LoVo (cell line): ENCODE measurements around the gene CLMN.
"Not testable (repeated sequence)": the region's sequence is repeated elsewhere in the genome, so short reads cannot be mapped to it uniquely, and the experiment has no call there.

ENCODE experiments used
- DNase-seq: peaks from one replicate; pipeline ENCODE4 v3.0.0-alpha.2; 2016; ENCODE audit warnings: low spot score

The CLMN gene

DNA sequence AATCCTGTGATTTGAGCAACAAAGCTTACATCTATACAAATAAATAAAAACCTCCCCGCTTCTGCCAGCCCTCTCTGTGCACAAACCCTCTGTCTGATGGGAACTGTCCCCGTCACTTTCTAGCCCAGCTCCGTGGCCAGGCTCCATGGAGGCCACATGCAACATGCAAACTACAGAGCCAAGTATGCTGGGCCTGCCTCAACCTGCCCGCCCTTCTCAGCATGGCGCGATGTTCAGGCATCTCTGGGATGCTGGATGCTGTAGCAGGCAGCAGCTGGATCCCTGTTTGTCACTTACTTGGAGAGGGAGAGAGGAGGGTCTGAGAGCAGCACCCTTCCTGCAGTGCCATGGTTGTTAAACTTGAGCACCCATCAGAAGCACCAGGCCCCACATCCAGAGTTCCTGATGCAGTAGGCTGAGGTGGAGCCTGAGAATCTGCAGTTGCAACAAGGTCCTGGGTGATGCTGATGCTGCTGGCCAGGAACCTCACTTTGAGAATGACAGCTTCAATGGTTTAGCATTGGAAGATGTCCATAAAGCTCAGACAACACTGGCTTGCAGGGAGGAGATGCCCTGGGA lies 32.4 kb downstream of the CLMN start:
- DNase-seq = no peak

DNA sequence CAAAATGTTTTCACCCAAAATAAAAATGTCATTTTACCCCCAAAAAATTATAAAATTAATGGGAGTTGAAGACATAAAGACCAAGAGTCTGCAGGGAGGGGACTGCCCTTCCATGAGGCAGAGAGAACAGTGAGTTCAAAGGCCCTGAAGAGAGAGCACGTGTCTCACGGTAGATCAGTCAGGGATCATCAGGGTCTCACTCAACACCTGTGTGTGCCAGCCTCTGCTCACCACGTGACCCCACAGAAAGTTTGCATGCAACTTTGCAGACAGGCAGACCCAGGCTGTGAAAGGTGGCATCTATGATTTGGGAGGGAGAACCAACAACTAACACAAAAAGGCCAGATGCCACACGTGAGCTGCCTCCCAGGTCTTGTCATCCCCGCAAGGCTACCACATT lies 33.1 kb downstream of the CLMN start:
- no peak for DNase-seq

DNA sequence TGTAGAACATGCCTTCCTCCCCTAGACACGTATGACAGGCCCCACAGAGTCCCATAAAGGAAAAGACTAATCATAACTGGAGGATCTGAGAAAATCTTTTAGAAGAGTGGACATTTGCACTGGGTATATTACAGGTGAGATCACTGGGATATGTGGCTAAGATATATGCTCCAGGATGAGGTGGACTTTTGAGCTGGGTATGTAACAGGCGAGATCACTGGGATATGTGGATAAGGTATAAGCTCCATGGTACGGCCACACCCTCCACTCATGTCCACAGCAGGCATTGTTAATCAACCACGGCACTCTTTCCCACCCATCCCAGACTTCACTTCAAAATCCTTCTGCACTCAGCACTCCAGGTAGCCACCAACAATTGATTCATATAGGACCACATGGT lies 34.1 kb downstream of the CLMN start:
- no peak for DNase-seq

DNA sequence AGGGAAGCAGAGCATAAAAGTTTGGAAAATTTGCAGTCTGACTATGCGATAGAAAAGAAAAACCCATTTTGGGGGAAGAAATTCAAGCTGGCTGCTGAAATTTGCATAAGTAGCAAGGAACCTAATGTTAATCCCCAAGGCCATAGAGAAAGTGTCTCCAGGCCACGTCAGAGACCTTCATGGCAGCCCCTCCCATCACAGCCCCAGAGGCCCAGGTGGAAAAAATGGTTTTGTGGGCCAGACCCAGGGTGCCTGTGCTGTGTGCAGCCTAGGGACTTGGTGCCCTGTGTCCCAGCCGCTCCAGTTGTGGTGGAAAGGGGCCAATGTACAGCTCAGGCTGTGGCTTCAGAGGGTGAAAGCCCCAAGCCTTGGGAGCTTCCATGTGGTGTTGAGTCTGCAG lies 35.9 kb downstream of the CLMN start:
- not testable (repeated sequence) for DNase-seq

DNA sequence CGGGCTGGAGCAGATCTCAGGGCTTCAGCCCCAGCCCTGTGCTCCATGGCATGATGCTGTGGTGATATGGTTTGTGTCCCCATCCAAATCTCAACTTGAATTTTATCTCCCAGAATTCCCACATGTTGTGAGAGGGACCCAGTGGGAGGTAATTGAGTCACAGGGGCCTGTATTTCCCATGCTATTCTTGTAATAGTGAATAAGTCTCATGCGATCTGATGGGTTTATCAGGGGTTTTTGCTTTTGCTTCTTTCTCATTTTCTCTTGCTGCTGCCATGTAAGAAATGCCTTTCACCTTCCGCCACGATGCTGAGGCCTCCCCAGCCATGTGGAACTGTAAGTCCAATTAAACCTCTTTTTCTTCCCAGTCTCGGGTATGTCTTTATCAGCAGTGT lies 36.7 kb downstream of the CLMN start:
- not testable (repeated sequence) for DNase-seq

DNA sequence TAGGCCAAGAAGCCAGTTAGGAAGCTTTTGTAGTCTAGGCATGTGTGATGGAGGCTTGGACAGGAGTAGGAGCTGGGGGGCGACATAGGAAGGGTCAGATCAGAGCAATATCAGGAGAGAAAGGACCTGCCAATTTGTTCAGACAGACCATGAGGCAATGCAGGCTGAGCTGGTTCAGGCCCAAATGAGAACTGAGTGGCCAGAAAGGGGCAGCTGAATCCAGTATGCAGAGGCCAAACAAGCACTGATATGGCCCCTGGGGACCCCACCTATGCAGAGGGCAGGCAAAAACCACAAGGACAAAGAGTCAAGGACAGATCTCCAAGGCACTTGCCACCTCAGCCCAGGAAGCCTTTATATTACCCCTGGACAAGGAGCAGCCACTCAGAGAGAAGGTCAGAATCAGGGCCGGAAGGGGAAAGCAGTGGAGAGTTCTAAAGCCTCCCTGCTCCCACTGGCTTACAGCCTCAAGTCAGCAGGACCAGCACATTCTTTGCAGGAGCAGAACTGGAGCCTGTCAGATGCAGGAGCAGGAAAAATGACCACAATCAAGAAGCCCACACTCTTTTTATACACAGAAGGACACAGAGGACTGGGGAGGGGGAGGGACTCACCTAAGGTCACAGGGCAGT lies 37.2 kb downstream of the CLMN start:
- no peak for DNase-seq

DNA sequence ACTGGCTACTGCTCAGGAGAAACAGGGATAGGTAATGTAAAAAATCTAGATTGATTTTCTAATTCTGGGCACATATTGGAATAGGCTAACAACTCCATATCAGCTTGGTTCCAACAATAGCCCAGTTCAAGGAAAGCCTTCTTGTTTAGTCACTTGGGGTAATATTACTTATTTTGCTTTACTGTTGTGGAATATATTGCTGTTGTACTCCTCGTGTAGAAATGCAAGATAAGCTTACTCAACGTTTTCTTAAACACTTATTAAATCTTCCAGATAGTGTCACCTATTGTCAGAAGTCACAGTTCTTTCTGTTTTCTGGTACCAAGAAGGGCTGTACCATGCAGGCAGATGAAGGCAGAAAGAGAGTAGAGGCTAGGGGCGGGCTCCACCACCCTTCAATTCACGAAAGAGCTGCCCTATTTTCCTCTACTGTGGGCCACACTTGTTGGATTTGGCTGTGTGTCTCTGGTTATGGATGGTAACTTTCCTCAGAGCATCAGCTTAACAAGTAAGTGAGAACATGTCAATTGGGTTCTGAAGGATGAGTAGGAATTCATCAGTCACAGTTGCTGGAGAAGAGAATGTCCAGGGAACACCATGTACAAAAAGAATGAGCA lies 38.0 kb downstream of the CLMN start:
- DNase-seq = no peak

DNA sequence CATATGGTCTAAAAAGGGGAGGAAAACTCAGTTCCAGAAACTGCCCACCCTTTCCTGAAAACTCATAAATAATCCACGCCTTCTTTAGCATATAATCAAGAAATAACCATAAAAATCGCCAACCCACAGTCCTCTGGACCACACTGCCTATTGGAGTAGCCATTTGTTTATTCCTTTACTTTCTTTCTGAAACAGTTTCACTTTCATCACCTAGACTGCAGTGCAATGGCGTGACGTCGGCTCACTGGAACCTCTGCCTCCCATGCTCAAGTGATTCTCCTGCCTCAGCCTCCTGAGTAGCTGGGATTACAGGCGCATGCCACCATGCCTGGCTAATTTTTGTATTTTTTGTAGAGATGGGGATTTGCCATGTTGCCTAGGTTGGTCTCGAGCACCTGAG lies 44.2 kb downstream of the CLMN start:
- DNase-seq = no peak

DNA sequence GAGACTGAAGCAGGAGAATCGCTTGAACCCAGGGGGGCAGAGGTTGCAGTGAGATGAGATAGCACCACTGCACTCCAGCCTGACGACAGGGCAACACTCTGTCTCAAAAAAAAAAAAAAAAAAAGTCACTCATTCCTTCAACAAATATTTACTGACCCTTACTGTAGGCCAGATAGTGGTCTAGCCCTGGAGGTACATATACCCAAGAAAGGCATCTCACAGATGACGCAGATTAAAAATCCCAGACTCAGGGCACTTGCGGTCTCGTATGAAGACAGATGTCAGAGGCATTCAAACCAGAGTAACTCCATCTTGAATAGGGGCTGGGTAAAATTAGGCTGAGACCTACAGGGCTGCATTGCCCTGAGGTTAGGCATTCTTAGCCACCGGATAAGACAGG lies 44.8 kb downstream of the CLMN start:
- DNase-seq = no peak

DNA sequence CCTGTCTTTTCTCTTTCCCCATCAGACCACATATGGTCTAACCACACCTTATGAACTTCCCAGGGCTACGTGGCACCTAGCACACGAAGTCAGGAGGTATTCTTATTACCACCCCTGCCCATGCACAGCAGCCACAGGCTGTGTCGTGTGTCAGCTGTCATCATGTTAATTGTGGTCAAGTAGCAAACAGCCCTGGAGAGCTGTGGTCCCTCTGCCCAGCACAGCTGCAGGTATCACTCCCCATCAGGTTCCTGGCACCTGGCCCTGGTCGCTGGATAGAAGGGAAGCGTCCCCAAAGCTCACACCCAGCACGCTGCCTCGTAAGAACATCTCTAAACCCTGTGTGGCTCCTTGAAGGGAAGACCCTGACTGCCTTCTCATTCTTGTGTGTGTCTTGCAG lies 45.4 kb downstream of the CLMN start:
- no peak for DNase-seq

DNA sequence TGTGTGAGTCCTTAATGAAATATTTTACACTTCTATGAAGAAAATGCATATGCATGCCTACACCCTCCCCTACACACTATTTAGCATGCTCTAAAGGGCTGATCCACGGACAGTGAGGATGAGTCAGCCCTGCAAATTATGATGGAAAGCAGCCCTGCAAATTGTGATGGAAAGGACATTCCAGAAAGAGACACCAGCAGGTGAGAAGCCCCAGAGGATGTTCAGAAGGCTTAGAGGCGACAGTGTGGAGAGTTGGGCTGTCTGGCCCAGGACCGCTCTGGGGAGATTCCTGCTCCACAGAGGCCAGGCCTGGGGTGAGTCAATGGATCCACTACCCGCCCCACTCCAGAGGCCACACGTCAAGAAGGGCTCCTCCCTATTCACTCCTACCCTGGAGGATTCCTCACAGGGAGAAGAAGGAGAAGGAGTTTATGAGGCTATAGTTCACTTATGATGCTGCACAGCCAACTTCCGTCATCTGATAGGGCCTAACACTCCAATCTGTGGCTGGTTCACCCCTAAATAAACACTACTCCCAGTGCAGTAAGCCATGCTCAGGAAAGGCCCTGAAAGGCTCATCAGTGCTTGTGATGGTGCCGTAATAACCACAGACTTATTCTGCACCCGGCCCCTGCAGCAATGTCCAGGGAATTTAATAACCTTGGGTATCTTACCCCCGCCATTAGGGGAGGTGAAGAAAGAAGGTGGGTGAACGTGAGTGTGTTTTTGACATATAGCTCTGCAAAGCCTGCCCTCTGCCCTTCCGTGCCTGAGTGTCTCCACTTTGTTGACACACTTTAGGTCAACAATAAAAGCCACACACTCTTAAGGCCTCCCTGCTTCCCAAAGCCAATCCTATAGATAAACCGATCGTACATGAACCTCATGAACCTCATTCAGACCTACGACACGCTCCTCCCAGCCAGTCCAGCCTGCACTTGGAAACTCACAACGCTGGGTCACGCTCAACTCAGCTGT lies 46.4 kb downstream of the CLMN start:
- DNase-seq = peak; percentile 2

DNA sequence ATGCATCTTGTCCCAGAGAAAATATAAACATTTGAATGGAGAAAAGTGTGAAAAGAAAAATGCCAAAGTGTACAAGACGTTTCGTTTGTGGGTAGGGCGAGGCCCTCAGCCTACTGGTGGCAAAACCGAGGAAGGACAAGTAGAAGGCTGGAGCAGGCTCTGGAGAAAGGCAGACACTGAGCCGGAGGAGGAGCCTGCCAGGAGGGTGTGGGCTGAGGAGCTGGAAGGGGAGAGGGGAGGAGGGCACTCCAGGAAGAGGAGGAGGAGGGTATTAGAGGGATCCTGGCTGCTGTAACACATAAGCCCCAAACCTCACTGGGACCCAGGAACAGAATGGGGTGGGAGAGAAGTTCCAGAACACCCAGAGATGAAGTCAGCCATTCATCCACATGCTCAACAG lies 47.7 kb downstream of the CLMN start:
- DNase-seq = no peak

DNA sequence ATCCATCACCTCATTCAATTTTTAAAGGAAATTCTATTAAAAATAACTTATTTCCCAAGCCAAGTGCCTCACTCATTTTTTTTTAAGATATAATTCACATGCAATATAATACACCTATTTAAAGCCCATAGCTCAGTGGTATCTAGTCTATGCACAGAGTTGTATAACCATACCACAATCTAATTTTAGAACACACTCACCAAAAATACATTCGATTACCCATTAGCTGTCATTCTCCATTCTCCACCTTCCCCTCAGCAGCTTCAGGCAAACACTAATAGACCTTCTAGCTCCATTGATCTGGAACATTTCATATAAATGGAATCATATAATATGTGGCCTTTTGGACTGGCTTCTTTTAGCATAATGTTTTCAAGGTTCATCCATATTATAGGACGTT lies 49.5 kb downstream of the CLMN start:
- DNase-seq = no peak

DNA sequence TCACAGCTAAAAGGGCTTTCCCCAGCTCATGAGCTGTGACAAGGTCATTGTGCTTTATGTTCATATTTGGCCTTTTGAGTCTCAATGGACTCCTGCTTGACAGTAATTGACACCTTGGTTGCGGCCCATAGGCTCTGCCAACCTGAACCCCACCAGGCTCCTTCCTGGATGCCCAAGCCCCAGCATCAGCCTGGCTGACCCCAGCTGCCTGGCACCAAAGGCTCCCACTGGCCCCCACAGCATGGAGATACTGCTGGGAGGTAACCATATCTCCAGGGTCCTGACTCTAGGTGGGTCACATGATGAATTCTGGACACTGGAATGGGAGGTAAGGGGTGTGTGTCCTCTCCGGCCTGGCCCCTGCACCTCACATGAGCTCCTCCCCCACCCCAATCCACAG lies 50.2 kb downstream of the CLMN start:
- no peak for DNase-seq

DNA sequence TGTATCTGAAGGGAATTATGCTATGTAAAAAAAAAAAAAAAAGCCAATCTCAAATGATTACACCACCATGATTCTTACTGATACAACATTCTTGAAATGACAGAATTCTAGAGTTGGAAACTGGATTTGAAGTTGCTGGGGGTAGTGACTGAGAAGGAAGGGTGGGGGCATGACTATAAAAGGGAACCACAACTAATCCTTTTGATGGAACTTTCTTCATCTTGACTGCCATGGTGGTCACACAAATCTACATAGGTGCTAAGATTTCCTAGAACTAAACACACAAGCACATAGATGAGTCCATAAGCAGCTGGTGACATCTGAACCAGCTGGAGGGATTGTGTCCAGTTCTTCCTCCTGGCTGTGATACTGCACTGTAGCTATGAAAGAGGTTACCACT lies 51.4 kb downstream of the CLMN start:
- DNase-seq = no peak

DNA sequence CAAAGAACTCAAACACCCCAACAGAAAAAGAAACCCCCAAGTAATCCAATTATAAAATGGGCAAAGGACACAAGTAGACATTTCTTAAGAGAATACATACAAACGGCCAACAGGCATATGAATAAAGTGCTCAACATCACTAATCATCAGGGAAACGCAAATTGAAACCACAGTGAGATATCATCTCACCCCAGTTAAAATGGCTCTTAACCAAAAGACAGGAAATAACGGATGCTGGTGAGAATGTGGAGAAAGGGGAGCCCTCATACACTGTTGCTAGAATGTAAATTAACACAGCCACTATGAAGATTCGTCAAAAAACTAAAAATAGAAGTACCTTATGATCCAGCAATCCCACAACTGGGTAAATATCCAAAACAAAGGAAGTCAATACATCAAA lies 52.4 kb downstream of the CLMN start:
- no peak for DNase-seq

DNA sequence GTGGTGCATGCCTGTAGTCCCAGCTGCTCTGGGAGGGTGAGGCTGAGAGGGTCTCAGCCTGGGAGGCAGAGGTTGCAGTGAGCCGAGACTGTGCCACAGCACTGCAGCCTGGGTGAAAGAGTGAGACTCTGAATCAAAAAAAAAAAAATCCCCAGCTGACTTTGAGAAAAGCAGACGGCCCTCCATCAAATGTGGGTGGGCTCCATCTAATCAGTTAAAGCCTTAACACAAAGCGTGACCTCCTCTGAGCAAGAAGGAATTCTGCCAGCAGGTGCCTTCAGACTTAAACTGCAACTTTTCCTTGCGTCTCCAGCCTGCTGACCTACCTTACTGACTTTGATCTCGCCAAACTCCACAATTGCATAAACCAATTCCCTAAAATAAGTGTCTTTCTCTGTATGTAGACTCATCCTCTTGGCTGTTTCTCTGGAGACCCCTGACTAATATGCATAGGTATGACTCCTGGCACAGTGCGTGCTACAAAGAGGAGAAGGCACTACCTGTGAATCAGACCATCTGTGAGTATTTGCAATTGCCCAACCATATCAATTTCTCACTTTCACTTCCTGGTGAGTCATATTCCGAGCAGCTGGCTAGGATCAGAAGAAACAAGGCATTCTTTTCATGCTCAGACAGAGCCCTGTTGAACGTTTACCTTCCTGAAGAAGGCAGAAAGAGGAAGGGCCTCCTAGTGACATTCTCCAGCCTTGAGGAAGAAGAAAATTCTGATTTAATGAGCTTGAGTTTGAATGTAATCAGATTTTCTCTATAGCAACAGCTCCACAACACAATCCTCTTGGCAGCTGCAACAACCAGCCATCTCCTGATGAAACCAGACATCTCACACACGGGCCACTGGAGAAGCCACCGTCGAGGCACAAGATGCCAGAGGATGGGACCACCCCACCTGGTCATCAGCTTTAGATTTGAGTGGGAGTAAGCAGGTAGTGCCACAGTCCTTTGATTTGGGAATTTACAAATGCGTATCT lies 54.3 kb downstream of the CLMN start:
- peak; percentile 92 for DNase-seq

DNA sequence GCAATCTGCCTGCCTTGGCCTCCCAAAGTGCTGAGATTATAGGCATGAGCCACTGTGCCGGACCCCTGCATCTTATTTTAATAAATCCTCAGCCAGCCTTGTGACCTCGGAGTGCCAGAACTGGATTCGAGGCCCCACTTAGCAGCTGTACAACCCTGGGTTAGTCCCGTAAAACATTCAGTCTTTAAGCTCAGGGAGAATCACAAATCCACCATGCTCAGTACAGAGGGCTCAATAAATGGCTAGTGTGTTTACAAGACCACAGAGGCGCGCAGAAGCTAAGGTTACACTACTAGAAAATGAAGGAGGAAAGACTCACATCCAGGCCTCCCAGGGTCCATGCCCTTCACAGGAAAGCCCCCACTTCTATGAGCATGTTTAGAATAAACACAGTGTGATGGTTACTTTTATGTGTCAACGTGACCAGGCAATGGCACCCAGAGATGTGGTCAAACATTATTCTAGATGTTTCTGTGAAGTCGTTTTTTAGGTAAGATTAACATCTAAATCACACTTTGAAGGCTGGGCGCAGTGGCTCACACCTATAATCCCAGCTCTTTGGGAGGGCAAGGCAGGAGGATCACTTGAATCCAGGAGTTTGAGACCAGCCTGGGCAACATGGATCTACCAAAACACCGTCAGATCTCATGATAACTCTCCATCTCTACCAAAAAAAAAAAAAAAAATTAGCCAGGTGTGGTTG lies 55.3 kb downstream of the CLMN start:
- DNase-seq = no peak

DNA sequence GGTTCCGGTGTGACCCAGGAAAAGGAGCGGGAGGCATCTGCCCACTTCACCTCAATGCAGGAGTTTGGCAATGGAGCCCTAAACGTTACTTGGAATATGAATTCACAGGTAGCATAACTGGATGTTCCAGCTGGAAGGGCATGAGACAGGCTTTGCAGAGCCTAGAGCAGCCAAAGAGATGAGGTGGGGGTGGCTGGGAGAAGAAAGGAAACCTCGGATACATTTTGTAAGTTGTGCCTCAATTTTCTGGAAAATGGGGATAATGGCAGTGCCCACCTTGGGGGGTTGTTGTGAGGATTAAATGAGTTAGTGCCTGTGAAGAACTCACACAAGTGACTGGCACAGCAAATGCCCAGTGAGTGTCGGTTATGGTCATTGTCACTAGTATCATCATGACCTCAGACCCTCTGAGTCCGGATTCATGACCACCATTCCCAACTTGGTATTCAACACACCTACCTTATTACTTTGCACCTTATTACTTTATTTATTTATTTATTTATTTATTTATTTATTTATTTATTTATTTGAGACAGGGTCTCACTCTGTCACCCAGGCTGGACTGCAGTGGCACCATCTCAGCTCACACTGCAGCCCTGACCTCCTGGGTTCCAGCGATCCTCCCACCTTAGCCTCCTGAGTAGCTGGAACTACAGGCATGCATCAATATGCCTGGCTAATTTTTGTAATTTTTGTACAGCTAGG lies 56.0 kb downstream of the CLMN start:
- no peak for DNase-seq

DNA sequence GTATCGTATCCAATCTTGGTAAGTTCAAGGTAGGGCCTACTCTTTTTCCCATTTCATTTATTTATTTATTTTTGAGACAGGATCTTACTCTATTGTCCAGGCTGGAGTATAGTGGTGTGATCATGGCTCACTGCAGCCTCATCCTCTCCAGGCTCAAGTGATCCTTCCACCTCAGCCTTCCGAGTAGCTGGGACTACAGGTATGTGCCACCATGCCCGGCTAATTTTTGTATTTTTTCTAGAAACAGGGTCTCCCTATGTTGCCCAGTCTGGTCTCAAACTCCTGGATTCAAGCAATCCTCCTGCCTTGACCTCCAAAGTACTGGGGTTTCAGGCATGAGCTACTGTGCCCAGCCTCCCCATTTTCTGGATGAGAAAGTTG lies 57.2 kb downstream of the CLMN start:
- DNase-seq = no peak
